Stimulated activated CD8-positive, alpha-beta memory T cell treated with anti-CD3 and anti-CD28 coated beads, Interleukin-4, amount 100 ng/mL, for 48 hours (primary cell): ENCODE measurements around the gene BOLL.
"Not testable (repeated sequence)": the region's sequence is repeated elsewhere in the genome, so short reads cannot be mapped to it uniquely, and the experiment has no call there.

Experiments
- DNase-seq: peaks from one replicate; pipeline ENCODE4 v3.0.0-alpha.2; 2020

BOLL gene

DNA sequence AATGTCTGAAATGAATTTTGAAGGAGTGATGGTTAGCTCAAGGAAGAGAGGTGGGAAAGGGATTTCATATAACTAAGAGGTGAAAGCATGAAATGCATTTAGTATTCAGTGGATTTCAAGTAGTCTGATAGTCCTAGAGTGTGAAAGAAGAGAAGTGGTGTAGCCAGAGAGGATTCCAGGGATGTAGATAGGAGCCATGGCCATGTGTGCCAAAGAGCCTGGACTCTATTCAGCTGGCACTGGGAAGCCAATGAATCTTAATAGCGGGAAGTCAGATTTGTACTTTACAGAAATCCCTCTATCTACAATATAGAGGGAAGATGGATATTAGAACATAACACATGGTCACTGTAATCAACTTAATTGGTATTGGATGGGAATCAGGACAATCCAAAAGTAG is 8.3 kb upstream of the BOLL start:
- no peak for DNase-seq

DNA sequence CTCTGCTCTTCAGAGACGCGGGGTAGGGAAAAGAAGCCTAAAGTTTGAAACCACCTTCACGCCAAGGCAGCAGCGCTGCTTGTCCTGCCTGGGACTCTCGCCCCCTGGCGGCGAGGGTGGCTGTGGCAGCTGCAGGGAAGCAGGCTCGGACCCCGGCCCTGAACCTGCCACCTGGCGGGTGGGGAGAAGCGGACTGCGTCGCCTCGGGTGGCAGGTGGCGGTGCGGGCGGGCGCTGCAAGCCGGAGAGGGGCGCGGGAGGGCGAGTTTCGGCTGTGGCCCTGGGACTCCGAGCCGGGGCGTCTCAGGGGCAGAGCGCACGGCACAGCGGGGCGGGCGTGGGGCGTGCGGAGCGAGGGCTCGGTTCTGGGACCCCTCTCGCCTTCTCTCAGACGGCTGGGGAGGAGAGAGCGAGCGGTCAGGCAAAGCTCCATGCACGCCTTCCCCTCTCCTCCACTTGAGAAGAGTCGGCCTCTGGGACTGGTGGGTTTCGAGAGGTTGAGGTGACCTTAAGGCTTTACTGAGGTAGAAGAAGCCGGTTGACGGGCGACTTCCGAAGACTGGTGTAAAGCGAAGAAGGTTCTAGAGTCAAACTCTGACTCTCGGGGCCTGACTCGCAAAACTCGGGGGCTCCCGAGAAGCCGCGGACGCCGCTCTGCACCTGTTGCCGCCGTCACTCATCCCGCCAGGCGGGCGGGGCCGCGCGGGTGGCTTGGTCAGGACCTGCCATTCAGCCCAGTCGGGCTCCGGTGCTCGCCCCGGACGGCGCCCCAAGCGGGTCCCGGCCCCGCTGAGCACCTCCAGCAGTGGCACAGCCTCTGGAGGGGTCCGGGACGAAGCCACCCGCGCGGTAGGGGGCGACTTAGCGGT is 1.1 kb upstream of the BOLL start:
- DNase-seq, result peak; percentile 79

DNA sequence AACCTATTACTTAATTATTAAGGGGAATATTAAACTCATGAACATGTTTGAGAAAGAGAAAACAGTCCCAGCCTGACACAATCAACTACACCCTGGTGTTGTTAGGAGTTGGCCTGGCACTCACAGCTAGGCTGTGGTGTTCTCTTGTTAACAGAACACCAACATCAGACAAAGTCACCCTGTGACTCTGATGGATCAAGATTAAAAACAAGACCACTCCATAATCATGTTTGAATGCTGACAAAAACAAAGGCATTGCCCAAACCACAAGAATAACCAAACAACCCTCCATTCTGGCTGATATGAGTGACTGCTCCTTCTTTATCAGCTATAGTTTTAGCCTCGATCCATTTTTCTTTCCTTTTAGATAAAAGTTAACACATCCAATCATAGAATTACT is 3.0 kb downstream of the BOLL start:
- DNase-seq, result no peak

DNA sequence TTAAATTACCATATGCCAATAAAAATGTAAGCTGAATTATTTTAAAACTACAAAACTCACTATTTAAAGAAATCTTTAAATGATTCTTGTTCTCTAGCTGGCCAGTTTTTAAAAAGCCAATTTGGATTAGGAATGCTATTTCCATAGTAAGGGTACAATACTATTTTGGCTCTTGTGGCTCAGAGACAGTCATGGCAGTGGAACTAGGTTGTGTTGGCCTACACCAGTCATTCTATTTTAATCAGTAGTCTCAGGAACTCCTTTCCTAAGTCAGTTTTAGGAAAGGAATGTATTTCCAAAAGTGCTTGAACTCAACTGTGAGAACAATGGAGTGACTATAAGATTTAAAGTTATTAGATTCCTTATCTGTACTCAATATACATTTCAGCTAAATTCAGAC is 5.9 kb downstream of the BOLL start:
- no peak for DNase-seq

DNA sequence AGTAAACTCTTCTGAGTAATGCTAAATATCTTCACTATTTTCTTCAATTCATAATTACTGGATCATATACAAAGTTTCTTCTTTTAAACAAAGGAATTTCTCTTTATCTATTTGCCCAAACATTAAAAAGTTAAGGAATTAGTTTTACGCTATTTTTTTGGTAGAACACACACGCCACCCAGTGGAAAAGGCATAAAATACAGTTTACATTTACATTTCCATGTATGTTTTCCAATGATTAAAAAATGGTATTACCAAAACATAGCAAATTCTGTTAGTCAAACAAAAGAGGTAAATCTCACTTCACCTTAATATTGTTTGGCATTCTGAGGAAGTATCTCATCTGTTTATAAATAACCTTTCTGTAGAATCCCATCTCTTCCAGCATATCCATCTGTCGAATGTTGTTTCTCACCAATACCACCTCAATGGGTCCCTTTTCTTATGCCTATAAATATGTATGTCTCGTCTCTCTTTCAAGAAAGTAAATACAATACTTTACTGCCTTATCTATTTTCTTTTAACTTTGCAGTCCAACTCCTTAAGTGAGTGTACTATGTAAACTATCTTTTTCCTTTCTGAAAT is 7.2 kb downstream of the BOLL start:
- DNase-seq, result peak; percentile 33

GRCh38 chr2:197760293-197760657 is 24.8 kb downstream of the BOLL start:
- no peak for DNase-seq

DNA sequence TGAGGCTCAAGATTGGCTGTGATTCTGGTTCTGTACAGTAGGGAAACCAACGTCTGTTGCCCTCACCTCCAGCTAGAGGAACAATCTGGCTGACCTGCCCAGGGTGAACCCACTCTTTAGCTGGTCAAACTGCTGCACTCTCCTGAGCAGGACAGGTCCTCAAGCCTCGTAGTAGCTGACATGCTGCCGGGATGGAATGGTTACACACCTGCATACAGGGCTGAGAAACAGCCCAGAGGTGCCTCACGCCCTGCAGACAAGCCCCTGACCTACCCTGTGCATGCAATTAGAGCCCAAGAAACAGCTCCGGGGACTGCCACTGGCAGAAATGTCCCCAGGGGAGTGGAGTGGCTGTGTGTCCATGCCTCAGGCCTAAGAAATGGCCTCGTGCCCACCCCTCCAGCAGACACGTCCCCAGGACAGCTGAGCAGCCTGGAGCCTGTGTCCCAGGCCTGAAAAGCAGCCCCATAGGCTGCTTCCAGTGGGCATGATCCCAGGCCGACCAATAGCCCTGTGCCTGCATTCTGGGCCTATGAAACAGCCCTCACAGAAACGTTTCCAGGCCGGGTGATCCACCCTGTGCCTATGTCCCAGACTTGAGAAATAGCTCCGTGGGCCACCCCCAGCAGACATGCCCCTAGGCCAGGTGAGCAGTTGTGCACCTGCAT is 25.4 kb downstream of the BOLL start:
- no peak for DNase-seq

DNA sequence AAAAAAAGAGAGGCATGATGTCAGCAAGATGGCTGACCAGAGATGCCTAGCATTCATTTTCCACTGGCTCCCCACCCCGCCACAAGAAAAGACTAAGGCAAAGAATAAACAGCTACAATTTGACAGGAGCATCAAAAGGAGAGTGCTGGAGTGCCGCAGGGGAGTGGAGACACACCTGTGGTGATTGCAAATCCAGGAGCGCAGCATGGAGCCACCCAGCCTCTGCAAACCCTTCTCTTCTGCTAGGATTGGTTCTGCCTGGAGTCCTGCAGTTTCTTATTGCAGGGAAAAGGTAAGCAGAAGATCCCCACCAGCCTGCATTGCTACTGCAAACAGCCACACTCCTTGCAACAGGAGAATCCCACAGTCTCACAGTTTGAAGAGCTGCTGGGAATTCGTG is 26.1 kb downstream of the BOLL start:
- DNase-seq, result no peak

- DNase-seq, result no peak
Measured at GRCh38 chr2:197740200-197740599, 44.9 kb downstream of the BOLL start.

GRCh38 chr2:197728555-197729544 is 56.3 kb downstream of the BOLL start:
- not testable (repeated sequence) for DNase-seq

- DNase-seq, result no peak
Measured at GRCh38 chr2:197727011-197727410, 58.1 kb downstream of the BOLL start.

- no peak for DNase-seq
Measured at GRCh38 chr2:197717863-197718262, 67.3 kb downstream of the BOLL start.

DNA sequence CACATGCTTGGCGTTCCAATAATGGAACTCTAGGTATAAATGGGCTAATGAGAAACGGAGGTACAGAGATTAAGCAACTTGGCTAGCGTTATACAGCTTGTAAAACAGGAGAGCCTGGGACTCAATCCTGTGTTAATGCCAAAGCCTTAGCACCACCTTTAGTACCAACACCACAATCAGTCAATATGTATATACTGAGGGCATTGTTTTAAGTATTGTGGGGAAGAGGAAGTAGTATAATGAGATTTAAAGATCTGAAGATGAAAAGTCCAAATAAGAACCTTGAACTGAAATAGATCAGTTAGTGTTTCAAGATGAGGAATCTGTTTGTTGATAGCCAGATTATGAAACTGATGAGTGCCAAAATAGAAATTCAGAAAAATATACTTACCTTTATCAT is 71.8 kb downstream of the BOLL start:
- no peak for DNase-seq

DNA sequence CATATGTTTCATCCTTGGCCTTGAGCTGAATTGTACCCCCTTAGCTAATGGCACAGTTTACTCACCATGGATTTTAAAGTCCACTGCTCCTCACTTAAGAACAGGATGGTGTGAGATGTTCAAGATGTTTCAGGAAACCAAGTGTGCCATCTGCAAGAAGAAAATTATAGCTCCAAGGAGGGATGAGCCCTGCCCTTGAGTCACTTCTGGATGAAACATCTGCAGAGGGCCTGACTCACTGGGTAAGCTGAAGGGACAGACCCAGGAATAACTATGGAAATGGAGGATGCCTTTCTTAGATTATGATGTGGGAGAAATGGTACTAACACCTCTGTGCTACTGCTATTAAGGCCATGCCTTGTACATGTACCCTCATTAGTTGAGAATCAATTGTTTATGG is 73.5 kb downstream of the BOLL start:
- DNase-seq, result no peak

DNA sequence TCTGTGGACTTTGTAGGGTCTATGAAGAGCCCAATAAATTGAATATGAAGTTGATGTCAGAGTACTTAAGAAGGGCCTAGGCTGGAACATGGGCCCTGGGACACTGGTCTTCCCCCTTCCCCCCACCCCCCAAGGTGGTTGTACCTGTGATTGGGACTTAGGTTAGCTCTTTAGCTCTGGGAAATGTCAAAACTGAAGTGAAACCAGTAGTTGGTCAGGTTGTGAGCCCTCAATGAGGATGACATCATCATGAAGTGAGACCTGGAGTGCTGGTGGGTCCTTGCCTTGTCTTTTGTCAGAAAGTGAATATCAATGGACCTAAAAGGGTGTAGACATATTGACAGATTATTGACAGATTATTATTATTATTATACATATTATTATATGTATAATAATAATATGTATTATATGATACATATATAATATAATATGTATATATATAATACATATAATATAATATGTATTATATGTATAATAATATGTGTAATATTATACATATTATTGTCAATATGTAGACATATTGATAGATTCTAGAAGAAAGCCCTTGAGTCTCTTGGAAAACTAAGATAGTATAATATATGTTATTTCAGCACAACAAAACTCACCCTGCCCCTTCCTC is 74.6 kb downstream of the BOLL start:
- peak; percentile 36 for DNase-seq

DNA sequence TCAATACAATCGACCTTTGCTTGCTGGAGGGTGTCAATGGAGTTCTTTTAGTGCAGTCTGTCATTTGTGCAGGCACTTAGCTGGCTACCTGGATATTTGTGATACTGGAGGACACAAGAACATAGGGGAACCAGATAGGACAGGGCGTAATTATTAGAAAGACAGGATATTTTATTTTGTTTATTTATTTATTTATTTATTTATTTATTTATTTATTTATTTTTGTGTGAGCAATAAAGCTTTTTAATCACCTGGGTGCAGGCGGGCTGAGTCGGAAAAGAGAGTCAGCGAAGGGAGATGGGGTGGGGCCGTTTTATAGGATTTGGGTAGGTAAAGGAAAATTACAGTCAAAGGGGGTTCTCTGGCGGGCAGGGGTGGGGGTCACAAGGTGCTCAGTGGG is 76.0 kb downstream of the BOLL start:
- DNase-seq, result not testable (repeated sequence)

DNA sequence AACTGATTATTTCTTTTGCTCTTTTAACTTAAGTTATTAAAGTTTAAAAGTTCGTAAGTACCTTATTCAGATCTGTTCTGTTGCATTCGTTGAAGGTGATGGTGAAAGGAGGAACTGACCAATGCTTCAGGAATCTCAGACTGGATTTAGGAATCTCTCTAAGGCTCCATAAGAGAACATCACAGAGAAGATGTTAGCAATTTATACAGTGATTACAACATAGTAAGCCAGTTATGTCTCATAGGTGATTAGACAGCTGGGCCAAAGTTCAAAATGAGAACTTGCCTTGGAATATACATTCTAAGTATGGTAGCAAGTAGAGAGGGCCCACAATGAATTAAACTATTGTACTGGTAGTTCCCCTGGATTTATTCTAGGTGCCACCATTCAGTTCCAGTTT is 76.8 kb downstream of the BOLL start:
- DNase-seq, result no peak

- DNase-seq, result no peak
Measured at GRCh38 chr2:197707316-197708213, 77.6 kb downstream of the BOLL start.

DNA sequence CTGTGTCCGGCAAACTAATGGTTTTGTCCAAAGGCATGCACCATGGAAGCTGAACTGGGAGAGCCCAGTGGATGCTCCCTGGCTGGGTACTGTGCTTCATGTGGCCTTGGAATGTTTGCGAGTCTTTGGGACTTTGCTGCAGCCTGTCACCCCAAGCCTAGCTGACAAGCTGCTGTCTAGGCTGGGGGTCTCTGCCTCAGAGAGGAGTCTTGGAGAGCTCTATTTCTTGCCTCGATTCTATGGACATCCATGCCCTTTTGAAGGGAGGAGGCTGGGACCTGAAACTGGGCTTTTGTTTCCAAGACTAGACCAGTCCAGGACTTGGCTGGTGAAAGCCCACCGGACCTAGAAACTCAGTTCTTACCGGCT is 78.3 kb downstream of the BOLL start:
- no peak for DNase-seq

DNA sequence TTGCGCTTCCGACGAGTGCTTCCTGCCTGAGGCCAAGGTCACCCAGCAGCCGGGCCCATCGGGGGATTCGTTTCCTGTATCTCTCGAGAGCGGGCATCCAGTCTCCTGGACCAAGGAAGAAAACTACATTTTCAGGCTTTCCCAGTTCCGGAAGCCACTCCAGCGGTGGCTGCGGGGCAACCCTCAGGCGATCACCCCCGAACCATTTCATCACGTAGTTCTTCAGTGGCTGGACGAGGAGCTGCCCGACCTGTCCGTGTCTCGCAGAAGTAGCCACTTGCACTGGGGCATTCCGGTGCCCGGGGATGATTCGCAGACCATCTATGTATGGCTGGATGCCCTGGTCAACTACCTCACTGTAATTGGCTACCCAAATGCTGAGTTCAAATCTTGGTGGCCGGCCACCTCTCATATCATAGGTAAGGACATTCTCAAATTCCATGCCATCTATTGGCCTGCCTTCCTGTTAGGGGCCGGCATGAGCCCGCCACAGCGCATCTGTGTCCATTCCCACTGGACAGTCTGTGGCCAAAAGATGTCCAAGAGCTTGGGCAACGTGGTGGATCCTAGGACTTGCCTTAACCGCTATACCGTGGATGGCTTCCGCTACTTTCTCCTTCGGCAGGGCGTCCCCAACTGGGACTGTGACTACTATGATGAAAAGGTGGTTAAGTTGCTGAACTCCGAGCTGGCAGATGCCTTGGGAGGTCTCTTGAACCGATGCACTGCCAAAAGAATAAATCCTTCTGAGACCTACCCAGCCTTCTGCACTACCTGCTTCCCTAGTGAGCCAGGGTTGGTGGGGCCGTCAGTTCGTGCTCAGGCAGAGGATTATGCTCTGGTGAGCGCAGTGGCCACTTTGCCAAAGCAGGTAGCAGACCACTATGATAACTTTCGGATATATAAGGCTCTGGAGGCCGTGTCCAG is 78.9 kb downstream of the BOLL start:
- DNase-seq, result peak; percentile 28
